Stimulated activated CD8-positive, alpha-beta memory T cell treated with anti-CD3 and anti-CD28 coated beads, Interleukin-12 subunit alpha, Interleukin-12 subunit beta, amount 100 ng/mL, for 1 hour (primary cell): ENCODE data around the gene MOGAT3.

Experiments
- DNase-seq: peaks from one replicate; pipeline ENCODE4 v3.0.0-alpha.2; 2020; ENCODE audit warnings: low read depth

The MOGAT3 gene

GRCh38 chr7:101172005-101172853 is 28.6 kb downstream of the MOGAT3 start:
- DNase-seq: no peak

- no peak for DNase-seq
These were observed 29.4 kb downstream of the MOGAT3 start for GRCh38 chr7:101171442-101171837.

- no peak for DNase-seq
These were observed 30.0 kb downstream of the MOGAT3 start for GRCh38 chr7:101170617-101171441.

GRCh38 chr7:101169838-101170551 is 30.8 kb downstream of the MOGAT3 start:
- peak; percentile 73 for DNase-seq

GRCh38 chr7:101169110-101169837 is 31.6 kb downstream of the MOGAT3 start:
- DNase-seq: no peak

- no peak for DNase-seq
These were observed 32.3 kb downstream of the MOGAT3 start for GRCh38 chr7:101168412-101169049.

- no peak for DNase-seq
These were observed 33.0 kb downstream of the MOGAT3 start for GRCh38 chr7:101167645-101168411.

GRCh38 chr7:101166909-101167644 is 33.8 kb downstream of the MOGAT3 start:
- no peak for DNase-seq

GRCh38 chr7:101166648-101166908 is 34.3 kb downstream of the MOGAT3 start:
- DNase-seq: no peak

GRCh38 chr7:101165958-101166647 is 34.7 kb downstream of the MOGAT3 start:
- no peak for DNase-seq

GRCh38 chr7:101165075-101165957 is 35.5 kb downstream of the MOGAT3 start, which contains the start of gene VGF:
TSS of gene VGF (minus strand) at chr7:101165569. CDS start at chr7:101164843, 726 bp downstream.
- peak; percentile 83 for DNase-seq

GRCh38 chr7:101164071-101164840 is 36.6 kb downstream of the MOGAT3 start:
- no peak for DNase-seq

- no peak for DNase-seq
These were observed 37.4 kb downstream of the MOGAT3 start for GRCh38 chr7:101163279-101164070.

GRCh38 chr7:101162551-101163278 is 38.1 kb downstream of the MOGAT3 start:
- no peak for DNase-seq

GRCh38 chr7:101161692-101162471 is 39.0 kb downstream of the MOGAT3 start:
- no peak for DNase-seq
